ENCODE results near the gene HIVEP3. TPM values are rescaled to one million over a fixed set of nuclear protein-coding genes. Genes with fewer than 3 reads are reported as not detected.

The HIVEP3 gene
- polyA plus RNA-seq, 1 of the 3 experiments (the other 2 are of a cell fraction), result 6.4 TPM

GRCh38 chr1:41710980-41711379 lies 207.7 kb downstream of the HIVEP3 start:
- peaks cover 24 to 55% of the 10 kb centered on the region in 2 experiments for H3K4me1 ChIP-seq (ENCODE audit: control insufficient read depth in 1 of 2, insufficient read depth in 2 of 2, low read depth in 1 of 2, low read length in 1 of 2)
- H3F3A ChIP-seq (replicated peaks; ENCODE audit: insufficient read depth), result no peaks in the 10 kb centered on the region
- no peaks in the 10 kb centered on the region for H4K20me1 ChIP-seq (ENCODE audit: insufficient read depth)
- no peak overlapping the region for H3K4me2 ChIP-seq
- H3K27me3 ChIP-seq (ENCODE audit: insufficient read depth), result no peaks in the 10 kb centered on the region
- POLR2A ChIA-PET, result no interaction called here
- no peak overlapping the region for H3K4me3 ChIP-seq (ENCODE audit: low read depth in 2 of 2, low read length in 1 of 2)
- no peaks in the 10 kb centered on the region for H3K79me2 ChIP-seq (ENCODE audit: insufficient read depth)
- no peak overlapping the region for H3K9ac ChIP-seq
- H3K9me2 ChIP-seq, result no peaks in the 10 kb centered on the region
- no peak overlapping the region for H2AFZ ChIP-seq (ENCODE audit: low read depth)
- 96% methylated on average over 9 of the region's 9 CpGs for WGBS (ENCODE audit: low lambda C conversion rate)
- no peaks in the 10 kb centered on the region for H3K9me3 ChIP-seq
- TF ChIP-seq ELF1 (IDR thresholded peaks at IDR 0.05) (no peak), MEF2A (IDR thresholded peaks at IDR 0.05; ENCODE audit: borderline replicate concordance, low read depth) (no peak), RFX5 (IDR thresholded peaks at IDR 0.05; ENCODE audit: low read length) (no peak), YY1 (IDR thresholded peaks at IDR 0.05; ENCODE audit: low read depth) (no peak), FOXJ3 (CRISPR knock-in tag; IDR thresholded peaks at IDR 0.05) (no peak), SIN3A (IDR thresholded peaks at IDR 0.05; ENCODE audit: borderline replicate concordance, low read depth, low read length) (no peak), NFIC (IDR thresholded peaks at IDR 0.05; ENCODE audit: borderline replicate concordance) (no peak), POLR2AphosphoS5 (IDR thresholded peaks at IDR 0.05; ENCODE audit: low read depth, low read length) (no peak), CTCF (IDR thresholded peaks at IDR 0.05) (no peak), TEAD4 (IDR thresholded peaks at IDR 0.05; ENCODE audit: borderline replicate concordance, insufficient read depth) (no peak), RAD21 (IDR thresholded peaks at IDR 0.05; ENCODE audit: low read length) (no peak), IRF3 (IDR thresholded peaks at IDR 0.05; ENCODE audit: low read depth, low read length) (no peak), USF2 (IDR thresholded peaks at IDR 0.05; ENCODE audit: borderline replicate concordance, low read depth, low read length) (no peak), EP300 (IDR thresholded peaks at IDR 0.05; ENCODE audit: borderline replicate concordance in 1 of 2, low read depth in 1 of 2, low read length in 1 of 2) (peak in 1 of 2 experiments; percentile 47; a peak in 1 of 4 replicates), GATA2 (CRISPR knock-in tag; IDR thresholded peaks at IDR 0.05) (peak; percentile 51; the same call in 1 of the 2 replicates)
- H3K36me3 ChIP-seq (replicated peaks in 1 of 2; ENCODE audit: control insufficient read depth in 1 of 2, insufficient read depth in 2 of 2, low read length in 1 of 2), result no peaks in the 10 kb centered on the region
- peak; percentile 50 for DNase-seq
- CTCF ChIA-PET, result interaction anchor here (0.7 to 1.9 kb wide), 2 partner anchors 48 to 137 kb away, joined by 4 read pairs; no protein-coding TSS in a partner anchor
- peak overlapping the region in 1 of 2 experiments; percentile 39; a peak in 2 of 4 replicates for H3K27ac ChIP-seq (ENCODE audit: low read depth in 2 of 2, low read length in 1 of 2)
